GM19025 (cell line): Measurements from ENCODE around the gene PIKFYVE.
A peak's percentile ranks its signal among the peaks of the same experiment; 100 is the strongest.
"Not testable (repeated sequence)": the region's sequence is repeated elsewhere in the genome, so short reads cannot be mapped to it uniquely, and the experiment has no call there.

Experiments used
- ATAC-seq: cut with Tn5 transposase; IDR thresholded peaks from one replicate; pipeline ENCODE4 v1.9.1; 2021; ENCODE audit warnings: mild to moderate bottlenecking, low read depth, moderate library complexity; ENCODE audit not compliant: unreplicated experiment

Gene PIKFYVE

DNA sequence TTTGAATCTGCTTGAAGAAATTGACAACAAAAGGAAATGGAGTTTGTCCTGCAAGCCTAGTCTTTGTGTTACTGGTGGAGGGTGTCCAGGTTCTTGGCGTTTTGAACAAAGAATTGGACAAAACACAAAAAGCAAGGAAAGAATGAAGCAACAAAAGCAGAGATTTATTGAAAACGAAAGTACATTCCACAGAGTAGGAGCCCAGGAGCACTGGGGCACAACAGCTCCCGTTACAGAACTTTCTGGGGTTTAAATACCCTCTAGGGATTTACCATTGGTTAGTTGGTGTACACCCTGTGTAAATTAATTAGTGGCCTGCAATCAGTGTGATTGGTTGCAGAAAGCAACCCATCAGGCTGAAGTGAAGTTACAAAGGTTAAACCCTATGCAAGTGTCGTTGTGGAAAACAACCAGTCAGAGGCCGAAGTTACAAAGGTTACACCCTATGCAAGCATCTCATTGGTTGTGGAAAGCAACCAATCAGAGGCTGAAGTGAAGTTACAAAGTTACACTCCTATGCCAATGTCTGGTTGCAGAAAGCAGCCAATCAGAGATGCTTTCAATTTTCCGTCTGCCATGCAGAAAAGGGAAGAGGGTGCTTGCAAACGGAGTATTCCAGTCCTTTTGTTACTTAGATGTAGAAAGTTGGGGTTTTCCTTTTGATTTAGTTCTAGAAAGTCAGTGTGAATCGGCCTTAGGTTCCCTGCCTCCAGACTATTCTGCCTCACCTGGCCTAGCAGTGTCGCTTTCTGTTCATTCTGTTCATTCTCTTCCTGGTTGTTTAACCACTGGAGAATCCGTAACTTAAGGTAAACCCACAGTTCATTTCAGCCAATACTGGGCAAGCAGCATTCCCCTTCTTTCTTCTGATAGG lies 92.9 kb downstream of the PIKFYVE start:
- ATAC-seq = no peak

DNA sequence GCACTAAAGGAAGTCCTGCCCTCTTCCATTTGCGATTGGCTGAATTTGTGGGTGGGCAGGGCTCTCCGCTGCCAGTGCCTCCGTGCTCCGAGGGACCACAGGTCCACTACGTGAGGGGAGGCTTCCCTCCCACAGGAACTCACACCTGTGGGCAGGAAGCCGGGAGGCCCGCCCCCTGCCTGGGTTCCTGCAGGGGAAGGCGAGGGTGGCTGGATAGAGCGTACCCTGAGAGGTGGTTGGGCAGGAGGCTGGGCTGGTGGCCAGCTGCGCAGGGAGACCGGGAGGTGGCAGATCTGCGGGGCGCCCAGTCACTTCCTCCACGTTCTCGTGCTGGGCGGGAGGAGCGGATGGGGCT lies 93.6 kb downstream of the PIKFYVE start:
- no peak for ATAC-seq

- no peak for ATAC-seq
Observed at GRCh38 chr2:208360259-208361076, 94.4 kb downstream of the PIKFYVE start.

GRCh38 chr2:208361077-208361441 lies 95.0 kb downstream of the PIKFYVE start:
- no peak for ATAC-seq

DNA sequence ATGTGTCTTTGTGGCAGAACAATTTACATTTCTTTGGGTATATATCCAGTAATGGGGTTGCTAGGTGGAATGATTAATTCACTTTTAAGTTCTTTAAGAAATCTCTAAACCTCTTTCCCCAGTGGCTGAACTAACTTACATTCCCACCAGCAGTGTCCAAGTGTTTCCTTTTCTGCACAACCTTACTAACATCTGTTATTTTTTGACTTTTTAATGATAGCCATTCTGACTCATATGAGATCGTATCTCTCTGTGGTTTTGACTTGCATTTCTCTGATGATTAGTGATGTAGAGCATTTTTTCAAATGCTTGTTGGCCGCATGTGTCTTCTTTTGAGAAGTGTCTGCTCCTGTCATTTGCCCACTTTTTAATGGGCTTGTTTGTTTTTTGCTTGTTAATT lies 97.4 kb downstream of the PIKFYVE start:
- ATAC-seq = no peak

DNA sequence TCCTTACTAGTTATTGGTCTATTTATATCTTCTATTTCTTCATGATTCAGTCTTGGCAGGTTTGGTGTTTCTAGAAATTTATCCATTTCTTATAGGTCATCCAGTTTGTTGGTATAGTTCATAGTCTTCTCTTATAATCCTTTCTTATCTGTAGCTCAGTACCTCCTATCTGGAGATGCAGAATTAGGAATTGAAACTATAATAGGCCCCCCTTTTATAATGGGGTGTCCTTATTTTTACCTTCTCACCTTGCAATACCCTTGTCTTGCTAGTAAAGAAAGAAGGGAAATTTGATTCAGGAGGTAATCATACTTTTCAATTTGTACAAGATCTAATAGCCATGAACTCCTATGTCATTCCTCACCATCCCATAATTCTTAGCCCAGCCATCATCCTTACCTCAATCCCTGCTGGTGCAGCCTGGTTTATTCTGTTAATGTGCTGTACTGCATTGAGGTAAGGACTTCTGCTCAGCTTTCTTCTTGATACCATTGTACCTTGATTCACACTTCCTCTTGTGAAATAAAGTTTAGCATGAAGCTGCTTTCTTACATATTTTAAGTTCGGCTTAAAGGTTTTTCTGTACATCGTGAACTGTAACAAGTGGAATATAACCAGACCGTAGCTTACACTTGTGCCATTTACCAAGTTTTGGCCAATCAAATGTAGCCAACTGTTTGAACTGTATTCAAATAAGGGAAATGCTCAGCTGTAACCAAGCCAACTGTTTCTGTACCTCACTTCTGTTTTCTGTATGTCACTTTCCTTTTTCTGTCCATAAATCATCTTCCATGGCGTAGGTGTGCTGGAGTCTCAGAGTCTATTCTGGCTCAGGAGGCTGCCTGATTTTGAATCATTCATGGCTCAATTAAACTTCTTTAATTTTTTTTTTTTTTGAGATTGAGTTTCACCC lies 100.4 kb downstream of the PIKFYVE start:
- peak; percentile 69 for ATAC-seq

- ATAC-seq = no peak
Observed at GRCh38 chr2:208369091-208369490, 103.0 kb downstream of the PIKFYVE start.

GRCh38 chr2:208370881-208371633 lies 105.0 kb downstream of the PIKFYVE start:
- ATAC-seq = no peak

GRCh38 chr2:208371634-208371935 lies 105.5 kb downstream of the PIKFYVE start:
- no peak for ATAC-seq

DNA sequence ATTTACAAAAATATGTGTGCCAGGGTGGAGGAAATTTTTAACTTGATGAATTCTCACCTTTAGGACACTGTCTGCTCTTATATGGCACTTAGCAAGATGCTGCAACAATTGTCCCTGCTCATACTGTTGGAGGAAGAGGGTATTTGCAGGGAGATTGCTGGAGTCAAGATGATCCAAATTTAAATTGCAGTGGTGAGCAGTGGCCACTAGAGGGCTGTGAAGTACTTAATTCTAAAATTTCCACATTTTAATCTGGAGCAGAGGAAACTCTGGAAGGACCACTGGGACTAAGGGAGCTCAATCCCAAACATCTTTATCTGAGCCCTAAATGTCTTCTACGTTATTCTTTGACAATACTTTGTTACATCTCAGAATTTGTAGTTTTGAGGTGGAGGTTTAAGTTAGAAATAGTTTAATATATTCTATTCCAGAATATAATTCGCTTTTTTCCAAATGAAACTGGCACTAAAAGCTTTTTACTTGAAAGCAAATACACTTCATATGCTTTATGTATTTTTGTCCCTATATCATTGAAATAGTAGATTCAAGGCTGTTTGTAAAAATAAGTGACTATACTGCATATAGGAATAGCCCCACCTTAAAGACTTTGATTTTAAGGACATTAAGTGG lies 107.5 kb downstream of the PIKFYVE start:
- ATAC-seq = no peak

DNA sequence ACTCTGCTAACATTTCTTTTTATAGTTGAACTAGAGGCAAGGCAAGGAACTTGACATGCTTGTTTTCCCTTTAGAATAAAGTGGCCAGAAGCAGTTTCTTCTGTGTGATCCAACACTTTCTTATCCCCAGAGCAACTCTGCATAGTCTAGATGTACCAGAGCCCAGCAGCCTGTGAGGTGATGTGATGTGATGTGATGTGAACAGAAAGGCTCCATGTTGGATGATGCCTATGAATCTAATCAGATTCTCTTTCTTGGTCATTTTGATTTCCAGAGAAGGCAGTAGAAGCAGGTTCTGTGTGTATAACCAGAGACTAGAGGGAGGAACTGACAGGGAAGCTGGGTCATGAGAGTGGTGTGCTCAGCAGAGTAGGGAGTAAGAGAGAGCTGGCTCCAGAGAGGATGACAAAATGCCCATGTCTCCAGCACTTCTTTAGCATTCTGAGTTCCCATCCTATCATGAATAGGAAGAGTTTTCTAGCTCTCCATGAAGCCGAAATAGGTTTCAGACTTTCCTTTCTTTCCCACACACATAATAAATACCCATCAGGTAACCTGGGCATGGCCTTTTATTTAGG lies 109.5 kb downstream of the PIKFYVE start:
- no peak for ATAC-seq

- ATAC-seq = not testable (repeated sequence)
Observed at GRCh38 chr2:208377344-208377860, 111.3 kb downstream of the PIKFYVE start.

- no peak for ATAC-seq
Observed at GRCh38 chr2:208379192-208379591, 113.1 kb downstream of the PIKFYVE start.

DNA sequence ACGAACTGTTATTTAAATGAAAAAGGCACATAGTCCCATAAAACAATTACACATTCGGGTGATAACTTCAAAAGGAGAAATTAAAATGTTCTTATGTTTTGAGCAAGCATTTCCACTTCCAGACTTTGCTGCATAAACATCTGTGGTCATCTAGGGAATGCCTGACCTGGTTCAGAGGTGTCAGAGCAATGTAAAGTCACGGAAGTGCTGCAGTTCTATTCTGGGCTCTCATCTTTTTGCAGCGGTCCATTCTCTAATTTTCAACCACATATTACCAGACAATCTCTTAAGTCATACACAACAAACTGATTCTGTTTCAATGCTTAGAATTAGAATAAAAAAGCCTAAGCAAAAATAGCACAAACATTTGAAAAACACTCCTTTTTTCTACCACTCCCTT lies 118.6 kb downstream of the PIKFYVE start:
- no peak for ATAC-seq

GRCh38 chr2:208386541-208386940 lies 120.5 kb downstream of the PIKFYVE start:
- ATAC-seq = no peak

DNA sequence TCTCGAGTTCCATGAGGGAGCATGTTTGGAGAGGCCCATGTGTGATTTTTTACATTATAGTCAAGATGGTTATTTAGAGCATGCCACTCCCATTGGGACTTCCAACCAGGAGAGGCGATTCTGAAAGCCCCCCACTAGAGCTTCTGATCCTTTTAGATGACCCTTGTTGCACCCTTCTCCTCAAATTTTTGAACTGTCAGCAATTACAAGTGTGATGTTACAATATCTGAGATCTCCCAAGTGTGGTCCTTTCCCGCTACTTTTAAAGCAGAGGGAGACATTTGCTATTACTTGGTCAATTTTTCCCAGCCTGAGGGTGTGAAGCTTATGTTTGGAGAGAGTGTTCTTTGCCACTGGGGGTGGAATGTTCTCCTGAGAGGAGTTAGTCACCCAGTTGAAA lies 123.9 kb downstream of the PIKFYVE start:
- ATAC-seq = no peak

- ATAC-seq = no peak
Observed at GRCh38 chr2:208392300-208392699, 126.2 kb downstream of the PIKFYVE start.

GRCh38 chr2:208396796-208397195 lies 130.7 kb downstream of the PIKFYVE start:
- ATAC-seq = not testable (repeated sequence)

GRCh38 chr2:208399201-208399600 lies 133.1 kb downstream of the PIKFYVE start:
- ATAC-seq = no peak
